Skeletal muscle satellite cell (primary cell): ENCODE data around the gene NEDD1. TPM values are rescaled to one million over a fixed set of nuclear protein-coding genes. Genes with fewer than 3 reads are reported as not detected.

Experiments
- H3K27me3 ChIP-seq: 2 replicates; pipeline ENCODE4 v1.7.0; 2013; ENCODE audit warnings: low read length; ENCODE audit not compliant: control insufficient read depth, insufficient read depth
- H3K36me3 ChIP-seq: 2 replicates; pipeline ENCODE4 v1.7.0; 2013; ENCODE audit warnings: mild to moderate bottlenecking, control low read depth, low read length; ENCODE audit not compliant: insufficient read depth
- H3K4me1 ChIP-seq: 2 replicates; pipeline ENCODE4 v1.7.0; 2013; ENCODE audit warnings: low read length; ENCODE audit not compliant: control insufficient read depth, insufficient read depth
- H3K4me2 ChIP-seq: 2 replicates; pipeline ENCODE4 v1.7.0; 2013; ENCODE audit warnings: mild to moderate bottlenecking, low read length
- H3K4me3 ChIP-seq: 2 replicates; pipeline ENCODE4 v1.7.0; 2013; ENCODE audit warnings: low read length
- H3K9ac ChIP-seq: 2 replicates; pipeline ENCODE4 v1.7.0; 2013; ENCODE audit warnings: mild to moderate bottlenecking, low read depth, low read length, moderate library complexity
- H3K9me3 ChIP-seq: replicated peaks from 2 replicates; pipeline ENCODE4 v1.7.0; 2013; ENCODE audit warnings: mild to moderate bottlenecking, control low read depth, low read length
- total RNA-seq: library from RNA; depleted of rRNA; stranded (reverse); fragments of >200 nt; gene quantifications from 2 replicates; pipeline ENCODE4 v1.2.3, GENCODE V29; 2012; rRNA removed

The NEDD1 gene
- total RNA-seq = 16.8 and 17.5 TPM in 2 replicates

DNA sequence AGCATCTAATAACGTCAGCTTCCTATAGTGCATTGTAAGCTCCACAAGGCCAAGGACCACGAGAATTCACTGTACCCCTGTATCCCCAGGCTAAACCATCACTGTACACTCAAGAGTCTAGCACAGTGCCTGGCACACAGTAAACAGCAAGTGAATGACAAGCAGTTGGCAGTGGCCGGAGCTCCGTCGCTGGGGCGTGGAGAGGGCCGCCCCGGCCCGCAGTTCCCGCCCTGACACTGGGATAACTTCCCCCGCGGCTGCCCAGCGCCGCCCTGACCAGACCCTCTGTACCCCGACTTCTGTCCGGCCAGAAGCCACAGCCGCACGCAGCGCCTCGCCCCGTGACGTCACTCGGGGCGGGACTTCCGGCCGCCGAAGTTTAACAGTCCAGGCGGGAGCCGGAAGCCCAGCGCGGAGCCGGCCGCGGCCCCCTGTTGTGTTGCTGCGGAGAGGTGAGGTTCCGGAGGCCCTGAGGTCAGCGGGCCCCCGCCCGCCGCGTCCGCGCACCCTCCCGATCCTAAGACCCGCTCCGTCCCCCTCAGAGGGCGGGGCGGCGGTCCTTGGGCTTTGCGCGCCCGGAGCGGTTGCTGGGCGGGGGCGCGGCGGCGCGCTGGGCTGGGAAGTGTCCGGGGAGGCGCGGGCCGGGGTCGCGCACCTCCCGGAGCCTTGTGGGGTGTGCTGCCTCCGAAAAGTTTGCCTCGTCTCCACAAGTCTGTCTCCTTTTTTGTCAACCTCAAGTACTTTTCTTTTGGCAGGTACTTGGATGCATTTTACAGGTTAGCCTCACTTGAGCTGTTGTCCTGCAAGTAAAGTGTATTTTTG is at the start of gene NEDD1:
Gene NEDD1, plus strand, starts transcription at position 409 of the 822 bp plus-strand sequence. CDS start 2,503 bp downstream, outside the sequence.
- Histone ChIP-seq H3K4me1 (peaks cover 12% of the 10 kb centered on the region), H3K9ac (peak within 1 kb of the TSS; percentile 86), H3K9me3 (no peaks in the 10 kb centered on the region), H3K36me3 (no peaks in the 10 kb centered on the region), H3K27me3 (no peaks in the 10 kb centered on the region), H3K4me2 (peak within 1 kb of the TSS; percentile 89), H3K4me3 (peak within 1 kb of the TSS; percentile 86)

- no peak overlapping the region for H3K4me3 ChIP-seq
- peaks cover 6% of the 10 kb centered on the region for H3K4me1 ChIP-seq
- no peak overlapping the region for H3K9ac ChIP-seq
- H3K36me3 ChIP-seq = no peaks in the 10 kb centered on the region
- H3K9me3 ChIP-seq = no peaks in the 10 kb centered on the region
- no peaks in the 10 kb centered on the region for H3K27me3 ChIP-seq
- H3K4me2 ChIP-seq = no peak overlapping the region
Observed at GRCh38 chr12:96858162-96858561, 48.9 kb upstream of the NEDD1 start.

- H3K27me3 ChIP-seq = no peaks in the 10 kb centered on the region
- peaks cover 6% of the 10 kb centered on the region for H3K4me1 ChIP-seq
- H3K4me3 ChIP-seq = no peak overlapping the region
- H3K9ac ChIP-seq = no peak overlapping the region
- no peak overlapping the region for H3K4me2 ChIP-seq
- no peaks in the 10 kb centered on the region for H3K36me3 ChIP-seq
- H3K9me3 ChIP-seq = no peaks in the 10 kb centered on the region
Observed at GRCh38 chr12:96861656-96862055, 45.4 kb upstream of the NEDD1 start.

- no peak overlapping the region for H3K4me2 ChIP-seq
- peaks cover 6% of the 10 kb centered on the region for H3K4me1 ChIP-seq
- H3K36me3 ChIP-seq = no peaks in the 10 kb centered on the region
- no peak overlapping the region for H3K4me3 ChIP-seq
- H3K9ac ChIP-seq = no peak overlapping the region
- H3K9me3 ChIP-seq = no peaks in the 10 kb centered on the region
- H3K27me3 ChIP-seq = no peaks in the 10 kb centered on the region
Observed at GRCh38 chr12:96862326-96862725, 44.7 kb upstream of the NEDD1 start.

DNA sequence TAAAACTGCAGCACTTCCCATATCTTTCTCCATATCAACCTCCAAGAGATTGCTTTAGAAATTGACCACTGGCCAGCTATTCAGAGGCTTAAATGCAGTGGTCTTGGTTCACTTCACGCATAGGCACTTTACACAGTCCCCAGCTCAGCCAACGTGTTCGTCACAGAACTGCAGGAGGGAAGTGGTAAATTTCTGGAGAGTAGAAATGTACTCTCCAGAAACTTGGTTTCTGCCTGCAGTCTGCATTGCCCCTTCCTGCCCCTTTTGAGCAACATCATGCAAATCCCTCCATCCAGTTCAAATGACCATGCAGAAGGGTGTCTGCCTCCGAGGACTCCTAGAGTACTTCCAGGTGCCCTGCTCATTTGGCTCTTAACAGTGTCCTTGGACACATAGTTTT is 42.7 kb upstream of the NEDD1 start:
- H3K27me3 ChIP-seq = no peaks in the 10 kb centered on the region
- H3K4me3 ChIP-seq = no peak overlapping the region
- H3K9me3 ChIP-seq = no peaks in the 10 kb centered on the region
- H3K4me1 ChIP-seq = peaks cover 6% of the 10 kb centered on the region
- H3K36me3 ChIP-seq = no peaks in the 10 kb centered on the region
- no peak overlapping the region for H3K9ac ChIP-seq
- H3K4me2 ChIP-seq = no peak overlapping the region

DNA sequence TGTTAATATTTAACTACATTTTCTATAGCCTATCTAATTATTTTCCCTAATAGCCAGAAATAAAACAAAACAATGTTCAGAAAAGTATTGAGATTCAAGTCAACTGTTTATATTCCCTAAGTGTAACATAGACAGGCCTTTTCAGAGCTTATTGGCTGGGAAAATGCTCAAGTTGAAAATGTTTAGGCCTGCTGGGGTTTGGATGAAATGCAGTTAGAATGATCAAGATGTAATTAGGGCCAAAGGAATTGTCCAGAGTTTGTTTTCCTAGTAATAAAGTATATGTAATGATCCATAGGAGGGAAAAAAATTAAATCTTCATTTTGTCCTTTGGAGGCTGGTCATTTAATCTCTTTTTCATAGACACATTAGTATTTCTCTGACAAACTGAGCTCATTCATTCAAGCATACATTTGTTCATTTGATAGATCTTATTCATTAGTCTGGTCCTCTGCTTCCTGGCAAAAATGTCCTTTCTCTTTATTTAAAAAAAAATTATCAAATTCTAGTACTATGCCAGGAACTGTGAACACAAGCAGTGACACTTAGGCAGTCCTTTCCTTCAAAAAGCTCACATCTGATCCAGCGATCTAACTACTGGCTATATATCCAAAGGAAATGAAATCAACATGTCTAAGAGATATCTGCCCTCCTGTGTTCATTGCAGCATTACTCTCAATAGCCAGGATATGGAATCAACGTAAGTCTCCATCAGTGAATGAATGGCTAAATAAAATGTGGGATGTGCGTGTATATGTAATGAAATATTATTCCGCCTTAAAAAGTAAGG is 40.1 kb upstream of the NEDD1 start:
- peaks cover 1% of the 10 kb centered on the region for H3K9me3 ChIP-seq
- H3K36me3 ChIP-seq = no peaks in the 10 kb centered on the region
- H3K4me1 ChIP-seq = peaks cover 6% of the 10 kb centered on the region
- no peak overlapping the region for H3K4me2 ChIP-seq
- H3K4me3 ChIP-seq = no peak overlapping the region
- H3K9ac ChIP-seq = no peak overlapping the region
- no peaks in the 10 kb centered on the region for H3K27me3 ChIP-seq

DNA sequence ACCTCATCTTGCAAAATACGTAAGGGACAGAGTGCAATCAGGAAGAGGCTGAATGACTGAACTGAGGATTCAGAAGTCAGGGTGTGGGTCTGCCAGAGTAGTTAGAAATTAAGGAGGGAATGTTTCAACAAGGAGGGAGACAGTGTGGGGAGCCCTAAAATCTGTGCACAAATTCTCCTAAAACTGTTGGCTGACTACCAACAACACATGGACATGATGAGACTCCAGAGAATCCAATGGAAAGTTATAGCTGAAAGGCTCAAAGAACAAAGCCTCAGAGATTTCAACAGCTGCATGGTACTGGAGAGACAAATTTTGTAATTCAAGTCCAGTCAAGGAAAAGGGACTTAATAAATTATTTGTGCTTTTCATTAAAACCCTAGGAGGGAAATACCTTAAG is 36.1 kb upstream of the NEDD1 start:
- H3K9ac ChIP-seq = no peak overlapping the region
- no peak overlapping the region for H3K4me3 ChIP-seq
- H3K36me3 ChIP-seq = no peaks in the 10 kb centered on the region

GRCh38 chr12:96872961-96873360 is 34.1 kb upstream of the NEDD1 start:
- Histone ChIP-seq H3K36me3 (no peaks in the 10 kb centered on the region), H3K4me1 (no peaks in the 10 kb centered on the region), H3K27me3 (no peaks in the 10 kb centered on the region), H3K4me3 (no peak overlapping the region), H3K4me2 (no peak overlapping the region), H3K9me3 (peaks cover 3% of the 10 kb centered on the region), H3K9ac (no peak overlapping the region)

More for the DNA sequence above, 36.1 kb upstream of the NEDD1 start:
- Histone ChIP-seq H3K9me3 (peaks cover 3% of the 10 kb centered on the region), H3K4me2 (no peak overlapping the region), H3K27me3 (no peaks in the 10 kb centered on the region), H3K4me1 (no peaks in the 10 kb centered on the region)

GRCh38 chr12:96874211-96874610 is 32.8 kb upstream of the NEDD1 start:
- Histone ChIP-seq H3K4me2 (no peak overlapping the region), H3K9ac (no peak overlapping the region), H3K36me3 (no peaks in the 10 kb centered on the region), H3K4me3 (no peak overlapping the region), H3K9me3 (peaks cover 3% of the 10 kb centered on the region), H3K27me3 (no peaks in the 10 kb centered on the region), H3K4me1 (peaks cover 10% of the 10 kb centered on the region)

DNA sequence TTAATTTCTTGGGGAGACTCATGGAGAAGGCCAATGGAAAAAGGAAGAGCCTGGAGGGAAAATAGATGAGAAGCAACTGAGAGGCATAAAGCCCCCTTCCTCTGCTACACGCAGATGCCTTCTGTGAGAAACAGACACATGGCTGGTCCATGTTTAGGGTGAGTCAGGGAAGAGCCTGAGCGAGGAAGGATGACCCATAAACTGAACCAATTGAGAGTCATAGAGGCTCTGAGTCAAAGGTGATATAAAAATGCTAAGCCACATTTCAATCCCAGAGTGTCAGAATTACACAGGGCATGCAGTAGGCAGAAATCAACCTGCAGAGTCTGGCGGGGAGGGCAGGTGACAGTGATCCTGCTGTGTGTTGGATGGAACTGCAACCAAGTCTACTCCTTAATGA is 30.1 kb upstream of the NEDD1 start:
- Histone ChIP-seq H3K9ac (no peak overlapping the region), H3K27me3 (no peaks in the 10 kb centered on the region), H3K4me3 (no peak overlapping the region), H3K4me1 (peaks cover 14% of the 10 kb centered on the region), H3K36me3 (no peaks in the 10 kb centered on the region), H3K4me2 (no peak overlapping the region), H3K9me3 (peaks cover 2% of the 10 kb centered on the region)

- Histone ChIP-seq H3K9me3 (no peaks in the 10 kb centered on the region), H3K36me3 (no peaks in the 10 kb centered on the region), H3K4me1 (peaks cover 25% of the 10 kb centered on the region), H3K27me3 (no peaks in the 10 kb centered on the region), H3K9ac (no peak overlapping the region), H3K4me3 (no peak overlapping the region), H3K4me2 (peak overlapping the region; percentile 23)
Observed at GRCh38 chr12:96878704-96879103, 28.4 kb upstream of the NEDD1 start.
